Ectodermal cell (in vitro differentiated cells): ENCODE data around the gene CEP85.

Experiments
- H3K27ac ChIP-seq: 2 replicates; pipeline ENCODE4 v1.7.0; 2013; ENCODE audit warnings: mild to moderate bottlenecking, low read depth, low read length; ENCODE audit not compliant: insufficient read depth, poor library complexity, severe bottlenecking
- H3K27me3 ChIP-seq: 2 replicates; pipeline ENCODE4 v1.7.0; 2013; ENCODE audit warnings: mild to moderate bottlenecking, low read length; ENCODE audit not compliant: insufficient read depth, control insufficient read depth, poor library complexity, severe bottlenecking
- H3K36me3 ChIP-seq: one replicate; pipeline ENCODE4 v1.7.0; 2013; ENCODE audit warnings: low read length; ENCODE audit not compliant: control insufficient read depth, insufficient read depth
- H3K4me1 ChIP-seq: one replicate; pipeline ENCODE4 v1.7.0; 2013; ENCODE audit warnings: low read length; ENCODE audit not compliant: control insufficient read depth, insufficient read depth
- H3K4me3 ChIP-seq: 2 replicates; pipeline ENCODE4 v1.7.0; 2013; ENCODE audit warnings: low read depth, low read length, control low read depth; ENCODE audit not compliant: insufficient read depth
- H3K9me3 ChIP-seq: 2 replicates; pipeline ENCODE4 v1.7.0; 2013; ENCODE audit warnings: mild to moderate bottlenecking, low read length, moderate library complexity; ENCODE audit not compliant: control insufficient read depth
- WGBS, 2 experiments: methylation state at CpG; one replicate each; pipeline ENCODE4 v1.1.7; 2013; ENCODE audit warnings: missing lambda C conversion rate in 2 of 2; 5-methylcytosine and 5-hydroxymethylcytosine counted together

CEP85 gene

DNA sequence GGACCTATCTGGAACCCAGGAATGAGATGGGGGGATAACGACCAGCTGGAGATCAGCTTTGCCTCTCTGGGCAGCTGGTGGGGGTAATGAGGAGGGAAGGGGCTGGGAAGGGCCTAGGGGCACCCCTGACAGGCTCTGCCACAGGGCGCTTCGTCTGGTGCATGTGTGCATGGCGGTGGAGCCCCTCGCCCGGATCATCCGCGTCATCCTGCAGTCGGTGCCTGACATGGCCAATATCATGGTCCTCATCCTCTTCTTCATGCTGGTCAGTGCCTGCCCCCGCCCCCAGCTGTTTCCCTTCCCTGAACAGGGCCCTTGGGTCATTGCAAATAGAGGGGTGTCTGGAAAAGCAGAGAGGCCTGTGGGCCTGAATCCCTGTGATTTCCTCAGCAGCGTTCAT lies 36.2 kb upstream of the CEP85 start:
- H3K27me3 ChIP-seq = no peaks in the 10 kb centered on the region
- 86 to 88% methylated on average over 11 of the region's 11 CpGs for whole genome bisulfite sequencing, 2 experiments
- no peaks in the 10 kb centered on the region for H3K4me1 ChIP-seq
- no peaks in the 10 kb centered on the region for H3K36me3 ChIP-seq
- no peaks in the 10 kb centered on the region for H3K9me3 ChIP-seq
- no peak overlapping the region for H3K4me3 ChIP-seq
- H3K27ac ChIP-seq = no peak overlapping the region

DNA sequence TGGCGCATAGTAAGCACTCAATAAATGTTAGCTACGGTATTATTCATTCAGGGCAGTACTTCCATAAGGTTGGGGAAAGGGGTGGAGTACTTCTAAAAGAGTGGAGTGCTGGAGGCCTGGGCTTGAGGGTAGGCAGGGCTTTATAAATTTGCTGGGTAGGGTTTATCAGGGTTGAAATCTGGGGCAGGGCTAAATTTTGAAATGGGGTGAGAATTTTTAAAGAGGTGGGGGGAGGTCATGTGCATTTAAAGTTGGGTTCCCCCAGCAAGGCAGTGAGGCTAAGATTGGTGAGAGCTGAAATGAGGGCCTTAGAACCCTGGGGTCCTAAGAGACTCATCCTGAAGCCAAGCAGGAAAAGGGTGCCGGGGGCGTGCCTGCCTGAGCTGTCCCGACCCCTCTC lies 33.6 kb upstream of the CEP85 start:
- Histone ChIP-seq H3K27me3 (no peaks in the 10 kb centered on the region), H3K4me3 (no peak overlapping the region), H3K9me3 (no peaks in the 10 kb centered on the region), H3K36me3 (no peaks in the 10 kb centered on the region), H3K27ac (no peak overlapping the region), H3K4me1 (peaks cover 6% of the 10 kb centered on the region)
- 88 to 90% methylated on average over 5 of the region's 5 CpGs for WGBS, 2 experiments

DNA sequence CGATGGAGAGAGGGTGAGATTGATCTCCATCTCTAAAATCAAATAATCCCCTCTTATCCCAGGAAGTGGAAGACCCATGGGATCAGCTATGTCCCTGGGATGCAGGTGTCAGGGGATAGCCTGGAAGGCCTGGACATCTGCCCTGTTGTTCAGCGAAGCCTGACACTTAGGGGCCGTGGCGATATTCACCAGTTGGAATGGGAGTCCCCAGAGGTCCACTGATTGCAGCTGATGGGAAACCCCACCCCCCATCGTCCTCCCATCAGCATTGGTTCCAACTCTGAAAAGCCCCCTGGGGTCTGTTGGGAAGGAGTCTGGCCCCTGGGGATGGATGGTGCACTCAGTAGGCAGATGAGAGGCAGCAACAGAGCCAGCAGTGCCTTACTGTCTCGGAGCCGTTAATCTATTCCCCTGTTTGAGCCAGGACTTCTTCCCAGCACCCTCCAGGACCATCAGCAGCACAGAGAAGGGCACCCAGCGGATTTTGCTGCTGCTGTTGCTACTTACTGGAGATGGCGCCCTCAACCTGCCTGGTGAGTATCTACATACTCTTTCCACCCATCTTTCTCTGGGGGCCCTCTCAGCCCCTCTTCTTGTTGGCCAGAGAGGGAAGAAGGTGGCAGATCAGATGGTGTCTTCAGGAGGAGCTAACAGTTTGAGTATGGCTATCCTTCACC lies 30.2 kb upstream of the CEP85 start:
- WGBS, 2 experiments = 79% methylated on average over 9 of the region's 9 CpGs
- Histone ChIP-seq H3K9me3 (no peaks in the 10 kb centered on the region), H3K36me3 (no peaks in the 10 kb centered on the region), H3K4me3 (no peak overlapping the region), H3K27me3 (no peaks in the 10 kb centered on the region), H3K4me1 (peaks cover 6% of the 10 kb centered on the region), H3K27ac (no peak overlapping the region)

DNA sequence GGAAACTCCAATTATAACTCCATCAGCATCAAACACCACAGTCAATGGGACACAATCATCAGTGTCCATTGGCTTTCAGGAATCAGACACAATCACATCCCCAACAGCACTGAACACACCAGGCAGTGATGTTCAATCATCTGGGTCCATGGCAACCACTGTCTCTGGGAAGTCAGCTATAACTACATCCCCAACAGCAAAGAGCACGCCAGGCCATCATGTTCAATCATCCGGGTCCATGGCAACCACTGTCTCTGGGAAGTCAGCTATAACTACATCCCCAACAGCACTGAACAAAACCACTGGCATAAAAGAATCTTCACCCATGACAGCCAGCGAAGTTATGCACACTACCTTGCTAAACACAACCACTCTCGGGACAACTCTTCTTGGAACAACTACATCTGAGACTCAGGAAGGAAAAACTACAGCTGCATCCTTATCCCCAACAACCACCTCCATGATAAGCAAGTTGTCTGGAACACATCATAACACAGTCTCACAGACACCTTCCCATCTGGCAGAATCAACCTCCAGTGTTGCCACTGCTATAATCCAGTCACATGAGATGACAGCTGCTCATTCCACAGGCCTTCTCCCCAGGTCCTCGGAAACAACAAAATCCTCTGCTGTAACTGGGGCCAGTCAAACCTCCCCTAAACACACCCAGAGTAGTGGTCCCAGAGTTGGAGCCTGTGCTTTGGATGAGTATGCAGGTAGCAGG lies 23.7 kb upstream of the CEP85 start:
- H3K27ac ChIP-seq = no peak overlapping the region
- H3K27me3 ChIP-seq = no peaks in the 10 kb centered on the region
- H3K9me3 ChIP-seq = no peaks in the 10 kb centered on the region
- 86 to 89% methylated on average over 5 of the region's 5 CpGs for WGBS, 2 experiments
- H3K36me3 ChIP-seq = no peaks in the 10 kb centered on the region
- no peaks in the 10 kb centered on the region for H3K4me1 ChIP-seq
- no peak overlapping the region for H3K4me3 ChIP-seq

DNA sequence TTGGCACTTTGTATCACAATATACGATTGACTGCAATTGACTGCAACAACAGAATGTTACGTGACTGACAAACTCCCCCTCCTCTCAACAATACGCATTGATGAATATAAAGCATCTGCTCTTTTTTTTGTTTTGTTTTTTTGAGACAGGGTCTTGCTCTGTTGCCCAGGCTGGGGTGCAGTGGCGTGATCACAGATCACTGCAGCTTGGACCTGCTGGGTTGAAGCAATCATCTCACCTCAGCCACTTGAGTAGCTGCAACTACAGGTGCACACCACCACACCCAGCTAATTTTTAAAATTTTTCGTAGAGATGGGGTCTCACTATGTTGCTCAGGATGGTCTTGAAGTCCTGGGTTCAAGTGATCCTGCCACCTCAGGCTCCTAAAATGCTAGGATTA lies 21.3 kb upstream of the CEP85 start:
- H3K4me1 ChIP-seq = no peaks in the 10 kb centered on the region
- H3K27ac ChIP-seq = no peak overlapping the region
- H3K9me3 ChIP-seq = no peaks in the 10 kb centered on the region
- H3K4me3 ChIP-seq = no peak overlapping the region
- H3K27me3 ChIP-seq = no peaks in the 10 kb centered on the region
- WGBS, 2 experiments = 87 to 94% methylated on average over 5 of the region's 5 CpGs
- H3K36me3 ChIP-seq = no peaks in the 10 kb centered on the region

DNA sequence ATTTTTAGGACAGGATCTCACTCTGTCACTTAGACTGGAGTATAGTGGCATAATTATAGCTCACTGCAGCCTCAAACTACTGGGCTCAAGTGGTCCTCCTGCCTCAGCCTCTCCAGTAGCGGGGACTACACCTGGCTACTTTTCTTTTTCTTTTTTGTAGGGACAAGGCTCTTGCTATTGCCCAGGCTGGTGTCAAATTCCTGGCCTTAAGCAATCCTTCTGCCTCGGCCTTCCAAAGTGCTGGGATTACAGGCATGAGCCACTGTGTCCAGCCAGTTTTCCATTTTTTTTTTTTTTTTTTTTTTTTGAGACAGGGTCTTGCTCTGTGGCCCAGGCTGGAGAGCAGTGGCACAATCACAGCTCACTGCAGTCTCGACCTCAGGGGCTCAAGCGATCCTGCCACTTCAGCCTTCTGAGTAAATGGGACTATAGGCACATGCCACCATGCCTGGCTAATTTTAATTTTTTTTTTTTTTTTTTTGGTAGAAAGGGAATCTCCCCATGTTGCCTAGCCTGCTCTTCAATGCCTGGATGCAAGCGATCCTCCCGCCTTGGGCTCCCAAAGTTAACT lies 20.6 kb upstream of the CEP85 start:
- Histone ChIP-seq H3K4me1 (no peaks in the 10 kb centered on the region), H3K27me3 (no peaks in the 10 kb centered on the region), H3K9me3 (no peaks in the 10 kb centered on the region), H3K4me3 (no peak overlapping the region), H3K36me3 (no peaks in the 10 kb centered on the region), H3K27ac (no peak overlapping the region)
- 84 to 91% methylated on average over 6 of the region's 6 CpGs for WGBS, 2 experiments

DNA sequence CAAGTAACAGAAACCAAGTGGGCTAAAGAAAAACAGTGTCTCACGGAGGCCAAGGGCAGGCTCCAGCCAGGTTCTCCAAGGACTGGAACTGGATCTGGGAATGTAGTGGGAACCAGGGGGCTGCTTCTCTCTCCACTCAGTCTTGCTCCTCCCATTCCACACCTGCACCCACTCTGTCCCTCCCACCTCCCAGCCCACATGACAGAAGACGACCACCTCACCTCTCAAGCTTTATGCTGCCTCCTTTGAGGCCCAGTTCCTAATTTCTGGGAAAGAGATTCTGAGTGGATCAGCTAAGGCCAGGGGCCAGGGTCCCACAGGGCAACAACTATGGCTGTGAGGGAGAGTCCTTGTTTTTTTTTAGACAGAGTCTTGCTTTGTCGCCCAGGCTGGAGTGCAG lies 18.8 kb upstream of the CEP85 start:
- H3K4me1 ChIP-seq = no peaks in the 10 kb centered on the region
- no peaks in the 10 kb centered on the region for H3K27me3 ChIP-seq
- H3K27ac ChIP-seq = no peak overlapping the region
- no peaks in the 10 kb centered on the region for H3K36me3 ChIP-seq
- H3K4me3 ChIP-seq = no peak overlapping the region
- 51 to 65% methylated on average over 3 of the region's 3 CpGs for WGBS, 2 experiments
- no peaks in the 10 kb centered on the region for H3K9me3 ChIP-seq

DNA sequence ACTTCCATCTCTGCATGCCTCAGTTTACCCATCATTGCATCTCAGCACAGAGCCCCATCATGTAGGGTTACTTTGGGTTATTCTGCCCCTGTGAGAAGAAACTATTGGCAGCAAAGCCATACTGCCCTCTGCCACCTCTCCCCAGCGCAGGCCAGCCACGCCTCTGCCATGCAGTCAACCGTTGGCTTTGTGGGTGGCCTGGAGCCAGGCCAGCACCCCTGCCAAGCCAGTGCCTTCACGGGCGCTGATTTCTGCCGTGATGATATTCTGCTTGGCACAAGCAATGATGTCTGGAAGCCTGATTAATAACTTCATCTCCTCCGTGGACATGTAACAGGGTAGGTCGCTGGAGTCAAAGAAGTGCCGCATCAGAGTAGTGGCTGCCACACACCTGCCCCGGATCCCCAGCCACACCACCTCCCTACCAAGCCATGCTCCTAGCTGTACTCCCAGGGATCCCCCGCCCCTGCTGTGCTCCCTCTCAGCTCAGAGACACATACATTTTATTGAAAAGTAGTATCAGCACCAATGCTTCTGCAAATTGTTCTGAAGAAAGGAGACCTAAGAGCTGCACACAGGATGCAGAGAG lies 15.0 kb upstream of the CEP85 start:
- H3K27ac ChIP-seq = no peak overlapping the region
- peaks cover 14% of the 10 kb centered on the region for H3K27me3 ChIP-seq
- H3K4me3 ChIP-seq = no peak overlapping the region
- no peaks in the 10 kb centered on the region for H3K9me3 ChIP-seq
- no peaks in the 10 kb centered on the region for H3K4me1 ChIP-seq
- H3K36me3 ChIP-seq = no peaks in the 10 kb centered on the region
- WGBS, 2 experiments = 89 to 92% methylated on average over 11 of the region's 11 CpGs

DNA sequence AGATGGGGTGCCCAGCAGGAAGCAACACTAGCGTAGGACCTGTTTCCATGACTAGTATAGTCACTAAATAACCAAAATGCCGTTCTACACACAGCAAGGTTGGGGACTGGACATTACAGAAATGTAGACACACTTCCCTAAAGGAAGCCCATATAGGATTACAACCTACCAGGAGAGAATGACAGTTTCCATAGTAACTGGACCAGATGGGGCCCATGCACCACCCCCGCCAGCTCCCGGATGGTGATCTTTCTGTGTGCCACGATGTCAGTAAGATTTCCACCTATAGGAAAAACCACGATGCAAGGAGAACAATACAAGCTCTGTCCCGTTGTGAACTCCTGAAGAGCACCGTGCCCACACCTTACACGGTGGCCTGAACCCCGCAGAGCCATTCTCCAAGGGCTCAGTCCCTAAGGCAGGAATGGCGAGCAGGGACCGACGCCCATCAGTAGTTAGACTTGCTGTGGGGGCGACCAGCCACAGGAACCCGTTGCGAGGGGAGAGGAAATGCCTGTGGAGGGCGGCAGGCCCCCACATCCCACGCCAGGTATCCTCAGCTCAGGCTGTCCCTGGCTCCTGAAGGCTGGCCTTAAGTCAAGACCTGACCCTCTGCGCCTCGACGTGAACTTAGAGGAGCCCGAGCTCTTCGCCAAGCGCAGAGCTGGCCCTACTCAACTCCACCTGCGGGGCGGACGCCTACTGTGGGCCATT lies 13.6 kb upstream of the CEP85 start:
- 76 to 82% methylated on average over 27 of the region's 27 CpGs for WGBS, 2 experiments
- Histone ChIP-seq H3K4me1 (no peaks in the 10 kb centered on the region), H3K27ac (no peak overlapping the region), H3K27me3 (peaks cover 27% of the 10 kb centered on the region), H3K9me3 (no peaks in the 10 kb centered on the region), H3K4me3 (no peak overlapping the region), H3K36me3 (no peaks in the 10 kb centered on the region)

DNA sequence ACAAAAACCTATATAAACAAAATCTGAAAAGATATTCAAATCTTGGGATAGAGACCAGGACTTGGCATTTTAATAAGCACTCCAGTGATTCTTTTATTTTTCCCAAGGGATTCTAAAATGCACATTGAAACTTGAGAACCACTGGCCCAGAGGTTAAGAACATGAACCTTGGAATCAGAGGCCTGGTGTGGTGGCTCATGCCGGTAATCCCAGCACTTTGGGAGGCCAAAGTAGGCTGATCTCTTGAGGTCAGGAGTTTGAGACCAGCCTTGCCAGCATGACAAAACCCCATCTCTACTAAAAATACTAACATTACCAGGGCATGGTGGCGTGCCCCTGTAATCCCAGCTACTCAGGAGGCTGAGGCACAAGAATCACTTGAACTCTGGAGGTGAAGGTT lies 12.9 kb upstream of the CEP85 start:
- no peaks in the 10 kb centered on the region for H3K36me3 ChIP-seq
- H3K9me3 ChIP-seq = no peaks in the 10 kb centered on the region
- H3K4me1 ChIP-seq = no peaks in the 10 kb centered on the region
- H3K4me3 ChIP-seq = no peak overlapping the region
- no peak overlapping the region for H3K27ac ChIP-seq
- 88 to 92% methylated on average over 2 of the region's 2 CpGs for WGBS, 2 experiments
- peaks cover 35% of the 10 kb centered on the region for H3K27me3 ChIP-seq
